Measurements from ENCODE around the gene RAB11FIP3.

DNA sequence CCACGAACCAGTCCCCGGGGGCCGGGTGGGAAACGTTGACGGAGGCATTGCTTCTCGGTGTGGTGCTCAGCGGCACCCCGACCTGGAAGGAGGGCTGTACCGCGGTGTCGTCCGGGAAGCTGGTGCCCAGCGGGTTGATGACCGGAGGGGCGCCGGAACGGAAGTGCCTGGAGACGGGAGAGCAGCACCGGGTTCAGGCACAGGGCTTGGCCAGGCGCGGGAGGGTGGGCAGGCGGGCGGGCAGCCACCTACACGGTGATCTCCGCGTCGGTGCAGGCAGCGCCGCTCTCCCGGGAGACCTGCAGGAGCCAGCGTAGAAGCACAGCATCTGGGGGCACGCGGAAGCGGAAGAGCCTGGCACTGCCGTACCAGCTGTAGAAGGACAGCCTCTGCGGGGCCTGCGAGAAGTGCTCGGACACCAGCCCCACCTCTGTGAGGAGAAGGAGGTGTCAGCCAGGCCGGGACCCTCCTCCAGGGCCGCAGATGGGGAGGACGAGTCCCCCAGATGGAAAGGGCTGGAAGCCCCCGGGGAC lies 48.0 kb upstream of the RAB11FIP3 start:
- TF ChIP-seq, protein P1, sequence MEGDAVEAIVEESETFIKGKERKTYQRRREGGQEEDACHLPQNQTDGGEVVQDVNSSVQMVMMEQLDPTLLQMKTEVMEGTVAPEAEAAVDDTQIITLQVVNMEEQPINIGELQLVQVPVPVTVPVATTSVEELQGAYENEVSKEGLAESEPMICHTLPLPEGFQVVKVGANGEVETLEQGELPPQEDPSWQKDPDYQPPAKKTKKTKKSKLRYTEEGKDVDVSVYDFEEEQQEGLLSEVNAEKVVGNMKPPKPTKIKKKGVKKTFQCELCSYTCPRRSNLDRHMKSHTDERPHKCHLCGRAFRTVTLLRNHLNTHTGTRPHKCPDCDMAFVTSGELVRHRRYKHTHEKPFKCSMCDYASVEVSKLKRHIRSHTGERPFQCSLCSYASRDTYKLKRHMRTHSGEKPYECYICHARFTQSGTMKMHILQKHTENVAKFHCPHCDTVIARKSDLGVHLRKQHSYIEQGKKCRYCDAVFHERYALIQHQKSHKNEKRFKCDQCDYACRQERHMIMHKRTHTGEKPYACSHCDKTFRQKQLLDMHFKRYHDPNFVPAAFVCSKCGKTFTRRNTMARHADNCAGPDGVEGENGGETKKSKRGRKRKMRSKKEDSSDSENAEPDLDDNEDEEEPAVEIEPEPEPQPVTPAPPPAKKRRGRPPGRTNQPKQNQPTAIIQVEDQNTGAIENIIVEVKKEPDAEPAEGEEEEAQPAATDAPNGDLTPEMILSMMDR (IDR thresholded peaks at IDR 0.05; ENCODE audit: low read depth, low read length): no peak
- no peak for TF ChIP-seq EZH2phosphoT487 (IDR thresholded peaks at IDR 0.05; ENCODE audit: low read depth)
